Transverse colon (tissue), 4 donors: ENCODE measurements around the gene IL1A. TPM values are rescaled to one million over a fixed set of nuclear protein-coding genes. Genes with fewer than 3 reads are reported as not detected.

Source experiments
- DNase-seq: peaks from one replicate; pipeline ENCODE4 v3.0.0-alpha.2; 2019
- H3K27ac ChIP-seq, 4 donors: fragments of 200-600 bp; sonication (generic); 2 replicates each; pipeline ENCODE4 v1.5.1; 2016 to 2018; ENCODE audit warnings: inconsistent platforms in 4 of 4
- H3K27me3 ChIP-seq: fragments of 200-600 bp; sonication (generic); 2 replicates; pipeline ENCODE4 v1.5.1; 2017; ENCODE audit warnings: inconsistent platforms
- H3K36me3 ChIP-seq, 4 donors: fragments of 200-600 bp; sonication (generic); 2 replicates each; pipeline ENCODE4 v1.5.1; 2017 to 2019; ENCODE audit warnings: inconsistent platforms in 4 of 4
- H3K4me1 ChIP-seq, 4 donors: fragments of 200-600 bp; sonication (generic); 2 replicates each; pipeline ENCODE4 v1.5.1; 2017 to 2020; ENCODE audit warnings: inconsistent platforms in 4 of 4
- H3K4me3 ChIP-seq, 4 donors: fragments of 200-600 bp; sonication (generic); 1 replicate in 1 of 4; 2 replicates in 3 of 4; pipeline versions ENCODE4 v1.5.1 to v1.6.1; 2017 to 2019; ENCODE audit warnings: inconsistent platforms in 4 of 4
- H3K9me3 ChIP-seq, 2 donors: fragments of 200-600 bp; sonication (generic); 2 replicates each; pipeline ENCODE4 v1.5.1; 2017 to 2019; ENCODE audit warnings: inconsistent platforms in 2 of 2
- CTCF ChIP-seq, 5 experiments: fragments of 200-600 bp in 3 of 5; fragments of 450-650 bp in 2 of 5; sonication (generic) in 3 of 5; IDR thresholded peaks; 1 replicate in 2 of 5; 2 replicates in 3 of 5; pipeline ENCODE4 v1.5.1; 2016 to 2017; ENCODE audit warnings: antibody characterized with exemption in 5 of 5, inconsistent platforms in 3 of 5, mild to moderate bottlenecking in 2 of 5, moderate library complexity in 1 of 5
- EP300 ChIP-seq: sonication (generic); formaldehyde crosslinking; IDR thresholded peaks from one replicate; pipeline ENCODE4 v1.6.1; 2017; ENCODE audit warnings: antibody characterized with exemption, low read depth
- POLR2A ChIP-seq: fragments of 450-650 bp; IDR thresholded peaks from one replicate; pipeline ENCODE4 v1.6.1; 2016; ENCODE audit warnings: antibody characterized with exemption, mild to moderate bottlenecking, moderate library complexity
- POLR2AphosphoS5 ChIP-seq, 3 donors: sonication (generic); formaldehyde crosslinking; IDR thresholded peaks; one replicate each; pipeline ENCODE4 v1.6.1; 2016; ENCODE audit warnings: antibody characterized with exemption in 3 of 3
- WGBS, 2 donors: methylation state at CpG; one replicate each; pipeline ENCODE4 v1.1.5; 2018; ENCODE audit warnings: low coverage in 1 of 2; 5-methylcytosine and 5-hydroxymethylcytosine counted together
- in situ Hi-C, 4 donors: fragments of 200-750 bp; cut with MboI; loops; one replicate each; pipeline versions ENCODE4 v1.15.0 to v1.15.1; 2017; ENCODE audit warnings: low sequenced_read_pairs in 3 of 4, low pct_ligation_motif_present in 1 of 4, low pct_unique_long_range_greater_than_20kb in 1 of 4
- intact Hi-C: fragments of 100-400 bp; cut with DNase I; formaldehyde crosslinking; loops from one replicate; pipeline ENCODE4 v1.15.1; 2023; ENCODE audit warnings: low total_unique reads
- total RNA-seq, 4 donors: library from RNA; depleted of rRNA; stranded (reverse); fragments of >200 nt; gene quantifications; one replicate each; pipeline ENCODE4 v1.1.0, GENCODE V29; 2016

Gene IL1A
- total RNA-seq, 4 donors from 2014 or later, result not detected

DNA sequence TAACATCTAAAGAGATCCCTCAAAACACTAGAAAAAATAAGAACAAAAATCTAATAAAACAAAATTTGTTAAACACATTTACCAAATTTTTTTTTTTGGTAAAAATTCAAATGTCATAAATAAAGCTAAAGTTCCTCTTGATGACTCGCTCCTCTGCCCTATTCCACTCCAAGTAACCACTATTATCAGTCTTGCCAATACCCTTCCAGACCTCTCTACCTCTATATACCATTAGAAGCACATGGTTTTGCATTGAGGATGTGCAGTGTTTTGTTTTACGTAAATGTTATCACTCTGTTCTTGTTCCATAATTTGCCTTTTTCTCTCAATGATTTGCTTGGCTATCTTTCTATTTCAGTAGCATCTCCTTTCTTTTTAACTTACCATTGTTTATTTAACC, 41.4 kb upstream of the IL1A start:
- Histone ChIP-seq H3K4me1 (no peaks in the 10 kb centered on the region), H3K4me3 (no peak overlapping the region), H3K9me3 (no peaks in the 10 kb centered on the region), H3K27me3 (no peaks in the 10 kb centered on the region), H3K27ac (no peak overlapping the region), H3K36me3 (no peaks in the 10 kb centered on the region)
- TF ChIP-seq POLR2AphosphoS5 (IDR thresholded peaks at IDR 0.05) (no peak), CTCF (IDR thresholded peaks at IDR 0.05) (no peak), POLR2A (no peak), EP300 (no peak)
- DNase-seq, result no peak
- in situ Hi-C loops, result no loop called here
- intact Hi-C loops, result no loop called here
- 91 to 100% methylated on average over 2 of the region's 2 CpGs for WGBS, 2 donors

DNA sequence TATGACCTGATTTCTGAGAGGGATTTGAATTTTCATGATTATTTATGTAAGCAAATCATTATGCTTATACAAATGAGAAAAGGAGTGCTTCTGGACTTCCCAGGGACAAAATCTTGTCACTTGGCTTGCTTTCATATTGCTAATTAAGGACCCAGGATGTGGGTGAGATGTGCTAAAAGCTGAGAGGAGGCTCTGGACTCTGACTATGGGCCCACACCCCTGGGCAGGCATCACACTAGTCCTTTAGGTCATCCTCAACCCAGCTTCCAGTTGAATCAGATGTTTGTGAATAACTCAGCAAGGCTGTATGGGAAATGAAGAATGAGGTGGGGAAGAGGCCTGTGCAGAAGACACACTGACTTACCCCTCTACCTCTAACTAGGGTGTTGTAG, 40.4 kb upstream of the IL1A start:
- Histone ChIP-seq H3K27me3 (no peaks in the 10 kb centered on the region), H3K27ac (no peak overlapping the region), H3K4me3 (no peak overlapping the region), H3K9me3 (no peaks in the 10 kb centered on the region), H3K36me3 (no peaks in the 10 kb centered on the region), H3K4me1 (no peaks in the 10 kb centered on the region)
- DNase-seq, result no peak
- in situ Hi-C loops, result no loop called here
- intact Hi-C loops, result no loop called here
- TF ChIP-seq POLR2A, result no peak

DNA sequence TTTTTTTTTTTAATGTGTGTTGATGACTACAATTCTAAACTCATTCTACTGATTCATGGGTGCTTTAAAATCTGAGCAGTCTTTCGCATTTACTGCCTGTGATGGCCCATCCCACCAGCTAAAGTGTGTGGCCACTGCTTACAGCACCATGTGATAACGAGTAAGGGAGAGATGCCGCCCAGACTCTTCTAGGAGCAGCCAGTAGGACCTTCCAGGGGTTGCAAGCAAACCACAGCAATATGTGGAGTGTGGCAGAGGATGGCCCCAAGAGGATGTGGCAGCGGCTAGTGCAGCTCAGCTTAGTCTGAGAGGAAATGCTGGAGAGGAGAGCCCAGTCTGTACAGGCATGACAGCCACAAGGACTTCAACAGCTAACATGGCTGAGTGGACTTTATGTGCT, 37.4 kb upstream of the IL1A start:
- intact Hi-C loops, result no loop called here

DNA sequence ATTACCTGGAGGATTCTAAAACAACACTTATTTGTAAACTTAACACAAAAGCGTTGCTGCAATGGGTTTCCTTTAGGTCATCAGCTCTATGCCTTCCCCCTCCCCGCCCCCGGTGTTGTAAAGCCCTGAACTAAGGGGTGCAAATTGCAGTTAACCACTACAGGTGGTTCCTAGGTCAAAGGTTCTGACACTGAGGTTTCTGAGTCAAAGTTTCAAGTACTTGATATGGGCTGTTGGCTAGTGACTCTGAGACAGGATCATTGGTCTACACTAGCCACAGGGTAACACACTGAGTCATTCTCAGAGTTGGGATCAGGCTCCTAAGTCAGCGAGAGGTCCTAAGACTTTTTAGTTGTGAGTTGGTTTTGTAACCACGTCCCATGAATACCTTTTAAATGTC, 36.8 kb upstream of the IL1A start:
- no peaks in the 10 kb centered on the region for H3K4me1 ChIP-seq
- TF ChIP-seq CTCF (IDR thresholded peaks at IDR 0.05) (no peak), EP300 (no peak), POLR2AphosphoS5 (IDR thresholded peaks at IDR 0.05) (no peak), POLR2A (no peak)

More for the DNA sequence above, 37.4 kb upstream of the IL1A start:
- no peak overlapping the region for H3K4me3 ChIP-seq
- no peaks in the 10 kb centered on the region for H3K9me3 ChIP-seq
- no peak for TF ChIP-seq EP300
- no peak for DNase-seq
- H3K36me3 ChIP-seq, result no peaks in the 10 kb centered on the region
- H3K4me1 ChIP-seq, result no peaks in the 10 kb centered on the region
- in situ Hi-C loops, result no loop called here
- no peaks in the 10 kb centered on the region for H3K27me3 ChIP-seq
- H3K27ac ChIP-seq, result no peak overlapping the region
- WGBS, 2 donors, result 59% methylated on average over 4 of the region's 4 CpGs; no CpG with 5 or more reads in 1 of the 2 donors

GRCh38 chr2:112820343-112820742, 36.0 kb upstream of the IL1A start:
- no peaks in the 10 kb centered on the region for H3K9me3 ChIP-seq
- no peaks in the 10 kb centered on the region for H3K27me3 ChIP-seq
- H3K36me3 ChIP-seq, result no peaks in the 10 kb centered on the region
- DNase-seq, result no peak
- in situ Hi-C loops (no loop called here), intact Hi-C loops (no loop called here)
- H3K4me1 ChIP-seq, result no peaks in the 10 kb centered on the region
- TF ChIP-seq POLR2A (no peak), CTCF (IDR thresholded peaks at IDR 0.05) (no peak)
- H3K27ac ChIP-seq, result no peak overlapping the region
- no peak overlapping the region for H3K4me3 ChIP-seq

More for the DNA sequence above, 36.8 kb upstream of the IL1A start:
- 59 to 65% methylated on average over 2 to 5 of the region's 5 CpGs for WGBS, 2 donors
- intact Hi-C loops (no loop called here), in situ Hi-C loops (no loop called here)
- H3K4me3 ChIP-seq, result no peak overlapping the region
- H3K27ac ChIP-seq, result no peak overlapping the region
- H3K9me3 ChIP-seq, result no peaks in the 10 kb centered on the region
- no peak for DNase-seq
- no peaks in the 10 kb centered on the region for H3K36me3 ChIP-seq
- H3K27me3 ChIP-seq, result no peaks in the 10 kb centered on the region
